Kidney tubule cell (primary cell): ENCODE data around the gene TMEM82.

ENCODE experiments used
- DNase-seq: peaks from one replicate; pipeline ENCODE4 v3.0.0-alpha.2; 2018; ENCODE audit warnings: low spot score

The TMEM82 gene

DNA sequence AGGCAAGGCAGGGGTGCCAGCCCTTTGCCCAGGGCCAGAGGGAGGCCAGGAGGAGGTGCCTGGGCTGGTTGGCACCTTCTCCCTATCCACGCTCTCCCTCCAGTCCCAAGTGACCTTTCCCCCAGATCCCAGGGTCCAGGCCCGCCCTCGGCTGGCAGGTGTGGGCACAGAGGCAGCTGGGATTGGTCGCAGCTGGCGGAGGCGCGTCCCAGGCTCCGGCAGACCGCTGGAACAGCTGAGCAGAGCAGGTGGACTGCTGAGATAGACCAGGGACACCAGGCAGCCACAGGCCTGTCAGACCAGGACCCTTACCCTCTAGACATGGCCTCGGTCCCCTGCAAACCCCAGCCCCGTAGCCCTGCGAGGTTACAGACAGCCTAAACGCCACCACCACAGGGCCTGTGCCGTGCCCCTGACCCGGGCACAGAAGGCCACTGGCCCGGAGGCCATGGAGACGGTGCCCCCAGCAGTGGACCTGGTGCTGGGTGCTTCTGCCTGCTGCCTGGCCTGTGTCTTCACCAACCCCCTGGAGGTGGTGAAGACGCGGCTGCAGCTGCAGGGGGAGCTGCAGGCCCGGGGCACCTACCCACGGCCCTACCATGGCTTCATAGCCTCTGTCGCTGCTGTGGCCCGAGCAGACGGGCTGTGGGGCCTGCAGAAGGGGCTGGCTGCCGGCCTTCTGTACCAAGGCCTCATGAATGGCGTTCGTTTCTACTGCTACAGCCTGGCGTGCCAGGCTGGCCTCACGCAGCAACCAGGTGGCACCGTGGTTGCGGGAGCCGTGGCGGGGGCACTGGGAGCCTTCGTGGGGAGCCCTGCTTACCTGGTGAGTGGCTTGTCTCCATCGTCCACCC, 6.0 kb upstream of the TMEM82 start, which contains the start of gene SLC25A34:
Gene SLC25A34 (plus strand): TSS at position 221 of the 854 bp plus-strand sequence. CDS start 228 bp downstream, at position 449.
- DNase-seq: peak; percentile 58

DNA sequence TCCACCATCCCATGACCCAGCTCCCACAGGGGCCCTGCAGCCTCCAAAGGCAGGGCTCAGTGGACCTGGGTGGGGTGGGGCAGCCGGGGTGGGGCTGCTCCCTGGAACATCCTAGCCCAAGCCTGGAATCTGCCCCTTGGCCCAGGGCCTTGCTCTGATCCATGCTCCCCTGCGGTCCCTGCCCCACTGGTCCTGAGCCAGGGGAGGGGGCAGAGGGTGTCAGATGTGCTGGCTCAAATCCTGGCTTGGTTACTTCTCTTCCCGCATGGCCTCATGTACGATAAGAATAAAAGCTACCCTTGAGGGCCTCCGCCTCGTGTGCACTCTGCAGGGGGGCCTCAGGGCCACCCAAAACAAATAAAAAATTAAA, 5.4 kb upstream of the TMEM82 start:
- no peak for DNase-seq

DNA sequence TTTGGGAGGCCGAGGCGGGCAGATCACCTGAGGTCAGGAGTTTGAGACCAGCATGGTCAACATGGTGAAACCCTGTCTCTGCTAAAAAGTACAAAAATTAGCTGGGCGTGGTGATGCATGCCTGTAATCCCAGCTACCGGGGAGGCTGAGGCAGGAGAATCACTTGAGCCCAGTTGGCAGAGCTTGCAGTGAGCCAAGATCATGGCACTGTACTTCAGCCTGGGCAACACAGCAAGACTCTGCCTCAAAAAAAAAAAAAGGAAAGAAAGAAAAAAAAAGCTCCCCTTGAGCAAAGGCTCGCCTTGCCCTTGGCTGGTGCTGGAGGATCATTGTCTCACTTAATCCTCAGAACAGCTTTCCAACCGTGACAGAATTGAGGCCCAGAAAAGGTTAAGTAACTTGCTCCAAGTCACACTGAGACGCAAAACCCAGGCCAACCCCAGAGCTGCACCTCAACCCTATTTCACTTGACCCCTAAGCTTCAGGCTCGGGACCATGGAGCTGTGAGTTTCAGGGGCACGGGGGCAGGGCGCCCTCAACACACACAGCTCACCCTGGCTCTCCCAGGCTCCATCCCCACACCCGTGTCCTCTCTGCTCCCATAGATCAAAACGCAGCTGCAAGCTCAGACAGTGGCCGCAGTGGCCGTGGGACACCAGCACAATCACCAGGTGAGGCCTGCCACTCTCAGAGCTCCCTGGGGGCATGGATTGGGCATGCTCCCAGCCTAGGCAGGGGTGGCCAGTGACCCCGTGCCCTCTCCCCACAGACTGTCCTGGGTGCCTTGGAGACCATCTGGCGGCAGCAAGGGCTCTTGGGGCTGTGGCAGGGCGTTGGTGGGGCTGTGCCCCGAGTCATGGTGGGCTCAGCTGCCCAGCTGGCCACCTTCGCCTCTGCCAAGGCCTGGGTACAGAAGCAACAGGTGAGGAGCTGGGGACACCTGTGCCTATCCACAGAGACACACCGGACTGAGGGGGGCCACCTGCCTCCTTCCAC, 4.7 kb upstream of the TMEM82 start:
- no peak for DNase-seq

DNA sequence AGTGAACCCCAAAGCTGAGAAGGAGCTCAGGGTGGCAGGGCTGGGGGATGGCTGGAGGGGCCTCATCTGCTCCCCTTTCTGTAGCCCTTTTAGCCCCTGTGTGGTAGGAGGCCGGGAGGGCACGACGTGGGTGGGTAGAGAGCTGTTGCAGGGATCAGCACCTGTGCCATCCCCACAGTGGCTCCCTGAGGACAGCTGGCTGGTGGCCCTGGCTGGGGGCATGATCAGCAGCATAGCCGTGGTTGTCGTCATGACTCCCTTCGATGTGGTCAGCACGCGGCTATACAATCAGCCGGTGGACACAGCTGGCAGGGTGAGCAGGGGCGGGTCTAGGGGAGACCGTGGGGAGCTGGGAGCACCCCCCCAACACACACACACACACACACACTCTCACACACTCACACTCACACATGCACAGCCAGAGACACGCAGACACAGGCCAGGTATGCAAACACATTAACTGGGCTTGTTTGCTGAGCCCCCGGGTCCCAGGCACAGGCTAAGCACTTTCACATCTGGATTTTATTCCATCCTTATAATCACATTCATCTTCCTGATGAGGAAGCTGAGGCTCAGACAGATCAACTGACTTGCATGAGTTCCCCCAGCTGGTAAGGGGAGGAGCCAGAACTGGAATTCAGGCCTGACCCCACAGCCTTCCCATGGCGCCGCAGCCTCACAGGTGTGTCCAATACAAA, 3.7 kb upstream of the TMEM82 start:
- DNase-seq: no peak

DNA sequence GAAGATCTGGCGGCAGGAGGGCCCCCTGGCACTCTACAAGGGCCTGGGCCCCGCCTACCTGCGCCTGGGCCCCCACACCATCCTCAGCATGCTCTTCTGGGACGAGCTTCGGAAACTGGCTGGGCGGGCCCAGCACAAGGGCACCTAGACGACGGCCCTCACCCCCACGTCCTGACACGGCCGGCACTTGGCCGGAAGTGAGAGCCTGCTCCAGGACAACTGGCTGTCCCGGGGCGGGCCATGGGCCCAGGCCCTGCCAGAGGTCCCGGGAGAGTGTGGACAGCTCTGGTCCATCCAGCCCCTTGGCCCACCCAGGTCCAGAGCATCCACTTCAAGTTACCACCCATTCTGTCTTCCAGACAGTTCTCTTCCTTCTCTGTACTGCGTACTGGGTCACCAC, 3.0 kb upstream of the TMEM82 start:
- DNase-seq: no peak

- DNase-seq: no peak
These were observed 2.6 kb upstream of the TMEM82 start for GRCh38 chr1:15739745-15740144.

DNA sequence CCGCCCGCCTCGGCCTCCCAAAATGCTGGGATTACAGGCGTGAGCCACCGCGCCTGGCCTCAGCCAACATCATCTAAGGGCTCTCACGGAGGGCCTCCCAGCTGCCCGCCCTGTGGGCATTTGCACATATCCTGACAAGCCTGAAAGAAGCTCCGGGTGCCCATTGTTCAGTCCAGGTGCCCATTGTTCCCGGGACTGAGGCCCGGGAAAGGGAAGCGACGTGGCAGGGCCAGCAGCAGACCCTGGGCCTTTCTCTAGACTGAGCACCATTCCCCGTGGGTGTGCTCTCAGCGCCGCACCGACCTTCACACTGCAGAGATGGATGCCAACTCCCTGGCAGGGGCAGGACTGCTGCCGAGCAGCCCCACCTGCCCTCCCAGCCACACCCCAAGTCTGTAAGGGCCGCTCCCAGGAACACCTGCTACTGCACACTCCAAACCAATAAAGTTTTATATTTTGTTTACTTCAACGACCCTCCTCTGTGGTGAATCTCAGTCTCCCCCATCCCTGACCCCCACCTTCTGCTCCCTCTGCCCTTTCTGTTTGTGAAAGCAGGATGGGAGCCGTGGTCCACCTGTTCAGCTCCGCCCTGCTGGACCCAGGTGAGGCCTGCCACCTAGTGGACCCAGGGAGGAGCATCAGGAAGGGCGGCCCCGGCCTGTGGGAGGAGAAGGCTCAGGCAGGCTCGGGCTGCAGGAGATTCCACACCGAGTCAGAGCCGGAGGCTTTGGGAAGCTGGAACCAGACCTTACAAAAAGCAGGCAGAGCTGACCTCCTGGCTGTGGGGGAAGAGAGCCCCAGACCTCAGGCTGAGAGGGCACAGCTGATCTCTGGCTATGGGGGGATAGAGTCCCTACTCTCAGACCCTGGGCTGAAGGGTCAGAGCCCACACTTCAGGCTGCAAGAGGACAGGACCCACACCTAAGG, 1.1 kb upstream of the TMEM82 start:
- DNase-seq: peak; percentile 86

DNA sequence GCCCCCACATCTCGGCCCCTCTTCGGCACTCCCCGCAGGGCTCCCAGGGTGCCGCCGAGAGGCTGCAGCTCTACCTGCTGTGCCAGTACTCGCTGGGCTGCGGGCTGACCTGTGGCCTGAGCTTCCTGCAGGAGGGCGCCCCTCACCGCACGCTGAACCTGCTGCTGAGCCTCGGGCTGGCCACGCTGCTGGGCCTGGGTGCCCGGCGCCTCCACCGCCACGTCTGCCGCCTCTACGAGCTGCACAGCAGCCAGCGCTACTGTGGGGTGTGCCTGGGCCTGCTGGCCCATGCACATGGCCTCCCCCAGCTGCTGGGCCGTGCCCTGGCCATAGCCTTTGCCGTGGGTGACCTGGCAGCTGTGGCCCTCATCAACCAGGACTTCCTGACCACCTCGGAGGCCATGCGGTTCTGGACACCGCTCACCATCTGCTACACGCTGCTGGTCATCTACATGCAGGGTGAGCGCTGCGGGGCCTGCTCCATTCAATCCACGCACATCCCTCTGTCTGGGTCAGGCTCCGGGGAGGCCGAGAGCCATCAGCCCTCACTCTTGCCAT, 1.9 kb downstream of the TMEM82 start:
- DNase-seq: no peak

- DNase-seq: no peak
These were observed 5.1 kb downstream of the TMEM82 start for GRCh38 chr1:15747378-15747777.

GRCh38 chr1:15748264-15748663, 6.0 kb downstream of the TMEM82 start:
- DNase-seq: no peak

DNA sequence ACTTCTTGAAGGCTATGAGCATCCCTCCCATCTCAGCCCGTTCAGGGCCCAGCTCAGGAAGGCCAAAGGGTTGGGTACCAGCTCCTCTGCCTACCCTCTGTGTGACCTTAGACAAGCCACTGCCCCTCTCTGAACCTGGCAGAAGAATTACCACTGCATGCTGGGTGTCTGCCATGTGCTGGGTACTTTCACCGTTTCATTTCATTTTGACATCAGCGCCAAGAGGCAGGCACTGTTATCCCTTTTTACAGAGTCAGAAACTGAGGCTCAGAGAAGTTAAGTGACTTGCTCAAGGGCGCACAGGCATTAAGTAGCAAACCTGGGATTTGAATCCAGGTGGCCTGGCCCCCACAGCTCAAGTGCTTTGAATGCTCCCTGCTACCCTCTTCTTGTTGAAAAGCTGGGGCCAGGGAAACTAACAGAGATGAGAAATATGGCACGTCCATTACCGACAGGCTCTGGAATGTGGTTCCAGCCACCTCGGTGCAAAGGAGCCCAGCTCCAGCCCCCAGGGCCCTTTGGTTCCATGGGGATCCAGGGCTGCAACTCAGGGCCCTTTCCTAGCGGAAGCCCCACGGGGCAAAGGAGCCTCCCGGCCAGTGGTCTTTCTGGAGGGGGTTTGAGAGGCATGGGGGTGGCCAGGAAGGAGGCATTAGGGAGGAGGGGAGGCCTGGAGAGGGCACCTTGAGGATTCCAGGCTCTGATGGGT, 6.5 kb downstream of the TMEM82 start:
- no peak for DNase-seq

- peak; percentile 38 for DNase-seq
These were observed 7.3 kb downstream of the TMEM82 start for GRCh38 chr1:15749399-15750291.

GRCh38 chr1:15750924-15751323, 8.6 kb downstream of the TMEM82 start:
- DNase-seq: no peak

GRCh38 chr1:15751717-15752116, 9.4 kb downstream of the TMEM82 start:
- DNase-seq: no peak

DNA sequence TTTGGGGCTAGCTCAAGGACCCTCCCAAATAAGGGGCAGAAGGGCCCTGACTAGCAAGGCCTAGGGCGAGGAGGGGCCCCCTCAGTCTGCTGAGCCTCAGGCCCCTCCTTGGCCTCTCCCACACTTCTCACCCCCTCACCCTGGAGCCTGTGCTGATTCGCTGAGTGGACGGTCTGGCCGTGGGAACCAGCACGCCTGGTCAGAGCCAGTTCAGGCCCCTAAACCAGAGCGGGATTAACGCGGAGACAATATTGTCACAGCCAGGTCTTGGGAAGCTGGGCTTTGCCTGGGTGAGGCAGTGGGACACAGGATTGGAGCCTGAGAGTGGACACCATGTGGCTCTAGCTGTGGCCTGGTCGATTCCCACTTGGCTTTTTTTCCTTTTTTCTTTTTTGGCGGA, 11.5 kb downstream of the TMEM82 start:
- no peak for DNase-seq

DNA sequence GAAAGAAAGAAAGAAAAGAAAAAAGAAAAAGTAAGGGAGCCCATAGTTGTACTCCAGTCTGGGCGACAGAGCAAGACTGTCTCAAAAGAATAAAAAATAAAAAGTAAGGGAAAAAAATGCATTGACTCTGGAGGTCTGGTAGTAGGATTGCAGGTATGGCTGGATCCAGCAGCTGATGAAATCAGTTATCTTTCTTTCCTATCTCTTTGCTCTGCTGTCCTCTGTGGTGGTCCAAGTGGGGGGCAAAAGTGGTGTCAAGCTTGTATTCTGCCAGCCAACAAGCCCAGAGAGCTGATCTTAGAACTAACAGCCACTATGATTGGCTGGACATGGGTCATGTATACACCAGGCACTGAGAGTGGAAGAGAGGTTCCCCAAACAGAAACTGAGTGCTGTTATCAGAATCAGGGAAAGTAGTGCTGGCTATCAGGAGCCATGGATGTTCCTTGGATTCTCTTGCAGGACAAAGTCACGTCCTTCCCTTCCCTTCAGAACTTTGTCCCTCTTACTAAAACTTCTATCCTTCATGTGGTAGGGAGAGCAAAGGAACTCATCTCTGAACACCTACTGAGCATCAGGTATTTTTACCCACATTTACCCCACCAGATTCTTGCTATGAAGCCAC, 12.8 kb downstream of the TMEM82 start:
- no peak for DNase-seq

DNA sequence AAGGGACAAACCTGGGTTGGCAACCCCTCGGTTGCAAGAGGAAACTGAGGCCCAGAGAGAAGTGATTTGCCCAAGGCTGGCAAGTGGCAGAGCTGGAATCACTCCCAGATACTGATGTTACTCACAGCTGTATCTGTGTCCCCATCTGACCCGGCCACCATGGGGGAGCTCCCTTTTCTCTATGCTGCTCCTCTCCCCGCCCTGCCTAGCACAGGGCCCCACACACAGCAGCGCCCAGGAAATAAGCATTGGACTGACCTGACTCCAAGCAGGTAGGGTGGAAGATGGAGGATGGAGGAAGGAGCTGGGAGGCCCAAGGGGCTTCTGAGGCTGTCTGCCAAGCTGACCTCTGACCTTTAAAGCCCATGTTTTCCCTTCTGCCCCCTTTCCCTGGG, 13.3 kb downstream of the TMEM82 start:
- no peak for DNase-seq

DNA sequence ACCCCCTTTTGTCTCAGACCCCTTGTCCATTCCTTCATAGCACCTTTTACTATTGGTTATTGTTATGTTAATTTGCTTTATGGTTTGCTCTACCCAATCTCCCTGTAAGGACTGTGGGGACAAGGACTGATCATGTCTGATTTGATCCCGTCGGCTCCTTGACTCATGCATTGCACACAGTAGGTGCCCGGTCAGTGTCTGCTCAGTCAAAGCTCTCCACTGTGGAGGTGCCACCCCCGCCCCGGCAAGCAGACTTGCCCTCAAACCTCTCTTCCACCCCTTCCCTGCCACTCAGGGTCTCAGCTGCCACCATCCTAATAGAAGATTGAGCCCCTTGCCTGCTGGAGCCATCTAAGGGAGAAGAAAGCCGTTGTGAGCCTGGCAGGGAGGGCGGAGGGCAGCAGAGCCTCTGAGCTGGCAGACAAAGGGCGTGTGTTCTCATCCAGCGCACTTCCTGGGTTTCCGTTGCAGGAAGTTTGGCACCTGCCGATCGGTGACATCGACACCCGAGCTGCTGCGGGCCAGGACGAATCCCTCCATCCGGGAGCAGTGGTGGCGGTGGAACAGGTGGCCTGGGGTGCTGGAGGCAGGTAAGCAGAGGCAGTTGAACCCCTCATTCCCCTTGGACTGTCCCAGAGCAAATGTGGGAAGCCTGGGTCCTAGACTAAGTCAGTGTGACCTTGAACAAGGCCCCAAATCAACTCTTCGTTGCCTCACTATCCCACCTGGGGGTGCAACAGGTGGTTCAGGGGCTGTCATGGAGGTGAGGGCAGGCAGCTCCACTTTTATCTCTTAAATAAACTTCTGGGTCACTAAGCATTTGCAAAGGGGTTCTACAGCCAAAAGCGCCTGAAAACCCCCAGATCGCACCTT, 14.1 kb downstream of the TMEM82 start:
- peak; percentile 55 for DNase-seq
